ENCODE results near the gene RPS6KA2.

The RPS6KA2 gene

GRCh38 chr6:166567813-166568212 lies 59.2 kb downstream of the RPS6KA2 start:
- Mint-ChIP-seq H3K4me3 (no peak overlapping the region), H3K27ac (no peak overlapping the region), H3K9me3 (no peaks in the 10 kb centered on the region), H3K36me3 (no peaks in the 10 kb centered on the region), H3K27me3 (no peaks in the 10 kb centered on the region), H3K4me1 (no peaks in the 10 kb centered on the region)

DNA sequence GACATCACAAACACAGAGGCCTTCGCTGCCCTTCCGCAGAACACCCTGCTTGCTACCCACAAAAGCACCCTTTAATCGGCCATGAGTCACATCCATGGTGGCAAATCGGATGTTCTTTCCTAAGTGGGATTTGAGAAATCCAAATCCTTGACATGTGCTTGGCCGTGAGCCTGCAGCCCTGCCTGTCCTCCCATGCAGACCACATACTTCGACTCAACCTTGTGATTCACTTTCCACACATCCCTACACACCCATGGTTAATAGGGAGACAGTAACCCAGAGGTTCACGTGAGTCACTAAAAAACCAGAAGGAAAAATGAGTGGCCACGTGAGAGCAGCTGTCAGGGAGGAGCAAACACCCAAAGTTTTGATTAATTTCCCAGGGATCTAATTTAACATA lies 59.9 kb downstream of the RPS6KA2 start:
- no peak overlapping the region for H3K27ac Mint-ChIP-seq
- H3K36me3 Mint-ChIP-seq, result no peaks in the 10 kb centered on the region
- no peak overlapping the region for H3K4me3 Mint-ChIP-seq
- H3K27me3 Mint-ChIP-seq, result no peaks in the 10 kb centered on the region
- H3K9me3 Mint-ChIP-seq, result no peaks in the 10 kb centered on the region
- no peaks in the 10 kb centered on the region for H3K4me1 Mint-ChIP-seq

DNA sequence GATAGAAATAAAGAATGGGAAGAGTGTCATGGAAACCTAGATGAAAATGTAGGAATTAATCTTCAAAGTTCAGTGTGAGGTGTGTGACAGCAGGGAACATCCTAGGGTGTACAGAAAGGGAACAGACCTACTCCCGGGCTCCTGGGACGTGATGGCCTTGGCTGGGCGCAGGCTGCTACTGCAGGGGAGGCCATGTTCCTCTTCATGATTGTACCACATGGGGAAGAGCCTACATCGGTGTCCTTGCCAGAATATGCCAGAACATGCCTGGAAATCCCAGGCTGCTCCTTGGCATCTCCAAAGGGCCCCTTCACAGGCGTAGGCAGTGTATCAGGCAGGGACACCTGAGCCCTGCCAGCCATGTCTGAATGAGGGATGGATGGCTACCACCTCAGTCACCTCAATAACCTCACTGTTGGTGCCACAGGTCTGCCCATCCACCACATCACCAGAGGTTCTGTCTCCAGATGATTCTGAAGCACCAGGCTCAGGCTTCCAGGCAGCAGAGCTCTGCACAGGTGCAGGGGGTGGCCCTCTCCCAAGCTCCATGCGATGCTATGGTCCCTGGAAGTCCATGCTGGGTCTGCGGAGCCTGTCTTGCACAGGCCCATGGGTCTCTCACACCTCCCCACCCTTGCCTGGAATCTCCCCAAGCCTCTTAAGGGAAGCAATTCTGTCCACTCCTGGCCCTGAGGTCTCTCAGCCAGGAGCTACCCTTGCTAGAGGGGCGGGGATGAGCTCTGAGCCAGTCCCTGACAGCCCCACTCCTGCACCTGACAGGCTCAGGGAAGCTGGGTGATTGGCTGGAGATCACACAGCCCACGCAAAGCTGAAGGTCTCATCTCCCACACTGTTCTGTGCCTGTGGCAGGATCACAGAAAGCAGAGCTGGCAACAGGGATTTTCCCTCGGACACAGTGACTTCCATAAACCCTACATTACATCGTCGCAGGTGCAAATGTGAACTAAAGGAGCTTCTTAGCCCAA lies 60.7 kb downstream of the RPS6KA2 start:
- H3K4me1 Mint-ChIP-seq, result no peaks in the 10 kb centered on the region
- H3K27ac Mint-ChIP-seq, result no peak overlapping the region
- peaks cover 1% of the 10 kb centered on the region for H3K36me3 Mint-ChIP-seq
- no peak overlapping the region for H3K4me3 Mint-ChIP-seq
- no peaks in the 10 kb centered on the region for H3K9me3 Mint-ChIP-seq
- no peaks in the 10 kb centered on the region for H3K27me3 Mint-ChIP-seq

DNA sequence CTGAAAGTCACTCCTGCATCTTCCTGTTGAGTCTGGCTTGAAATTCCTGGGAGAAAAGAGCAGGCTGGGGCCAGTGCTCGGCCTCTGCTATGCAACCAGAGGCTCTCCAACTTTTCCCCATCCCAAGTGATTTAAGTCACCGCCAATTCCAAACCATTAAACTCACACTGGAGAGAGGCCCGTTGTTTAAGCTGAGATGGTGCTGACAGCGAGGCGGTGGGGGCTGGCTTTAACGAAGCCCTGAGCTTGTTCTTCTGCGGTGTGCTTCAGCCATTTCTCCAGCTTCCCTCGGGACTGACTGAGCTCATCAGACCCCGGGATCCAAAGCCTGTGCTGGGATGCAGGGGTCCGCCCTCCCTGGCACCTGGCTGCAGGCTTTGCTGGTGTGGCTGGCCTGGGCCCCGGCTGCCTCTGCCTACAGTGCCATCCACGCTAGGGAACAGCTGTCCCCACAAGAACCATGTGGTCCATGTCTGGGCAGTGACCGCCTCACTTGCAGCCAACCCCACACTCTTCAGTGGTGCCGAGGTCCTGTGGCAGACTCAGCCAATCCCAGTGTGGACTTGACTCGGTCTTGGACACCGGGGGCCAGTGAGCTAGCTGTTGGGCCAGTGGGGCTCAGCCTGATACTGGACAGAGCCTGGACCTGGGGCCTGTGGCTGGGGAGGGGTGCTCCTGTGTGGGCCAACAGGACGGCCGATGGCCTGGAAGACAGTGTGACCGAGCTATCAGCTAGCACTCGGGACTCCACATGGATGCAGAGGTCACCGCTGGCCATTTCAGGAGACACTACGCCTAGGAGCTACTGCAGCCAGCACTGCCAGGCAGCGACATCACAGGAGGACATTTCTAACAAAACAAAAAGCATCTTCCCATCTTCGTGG lies 61.7 kb downstream of the RPS6KA2 start:
- peaks cover 1% of the 10 kb centered on the region for H3K36me3 Mint-ChIP-seq
- H3K27ac Mint-ChIP-seq, result no peak overlapping the region
- H3K27me3 Mint-ChIP-seq, result no peaks in the 10 kb centered on the region
- H3K9me3 Mint-ChIP-seq, result no peaks in the 10 kb centered on the region
- no peaks in the 10 kb centered on the region for H3K4me1 Mint-ChIP-seq
- H3K4me3 Mint-ChIP-seq, result no peak overlapping the region

DNA sequence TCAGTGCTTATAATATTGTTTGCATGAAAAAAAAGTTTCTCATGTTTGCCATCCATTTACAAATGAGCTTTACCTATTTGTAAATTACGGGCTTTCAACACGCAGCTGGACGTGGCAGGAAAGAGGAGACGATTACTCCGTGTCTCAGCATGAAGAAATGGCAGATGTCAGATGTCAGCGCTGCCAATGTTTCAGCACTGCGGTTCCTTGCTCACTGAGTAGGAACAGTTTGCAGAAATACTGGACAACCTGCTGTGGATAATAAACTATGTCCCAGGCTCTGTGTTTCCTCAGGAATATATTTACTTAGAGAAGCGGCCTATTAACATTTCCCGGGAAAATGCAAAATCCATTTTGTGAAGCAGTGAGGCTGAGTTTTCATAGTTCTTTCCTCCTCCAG lies 63.2 kb downstream of the RPS6KA2 start:
- H3K36me3 Mint-ChIP-seq, result peaks cover 6% of the 10 kb centered on the region
- no peak overlapping the region for H3K4me3 Mint-ChIP-seq
- H3K27ac Mint-ChIP-seq, result no peak overlapping the region
- H3K27me3 Mint-ChIP-seq, result no peaks in the 10 kb centered on the region
- no peaks in the 10 kb centered on the region for H3K4me1 Mint-ChIP-seq
- H3K9me3 Mint-ChIP-seq, result peaks cover 5% of the 10 kb centered on the region

GRCh38 chr6:166563200-166563599 lies 63.9 kb downstream of the RPS6KA2 start:
- peaks cover 6% of the 10 kb centered on the region for H3K36me3 Mint-ChIP-seq
- H3K9me3 Mint-ChIP-seq, result peaks cover 6% of the 10 kb centered on the region

GRCh38 chr6:166562726-166563125 lies 64.3 kb downstream of the RPS6KA2 start:
- H3K9me3 Mint-ChIP-seq, result peaks cover 6% of the 10 kb centered on the region
- no peaks in the 10 kb centered on the region for H3K4me1 Mint-ChIP-seq
- no peak overlapping the region for H3K27ac Mint-ChIP-seq
- H3K27me3 Mint-ChIP-seq, result no peaks in the 10 kb centered on the region
- H3K4me3 Mint-ChIP-seq, result no peak overlapping the region
- H3K36me3 Mint-ChIP-seq, result peaks cover 6% of the 10 kb centered on the region

More at GRCh38 chr6:166563200-166563599, 63.9 kb downstream of the RPS6KA2 start:
- H3K27me3 Mint-ChIP-seq, result no peaks in the 10 kb centered on the region
- H3K27ac Mint-ChIP-seq, result no peak overlapping the region
- no peak overlapping the region for H3K4me3 Mint-ChIP-seq
- H3K4me1 Mint-ChIP-seq, result no peaks in the 10 kb centered on the region

GRCh38 chr6:166561771-166562359 lies 65.2 kb downstream of the RPS6KA2 start:
- no peak overlapping the region for H3K4me3 Mint-ChIP-seq
- H3K27me3 Mint-ChIP-seq, result peaks cover 2% of the 10 kb centered on the region
- H3K36me3 Mint-ChIP-seq, result peaks cover 6% of the 10 kb centered on the region
- H3K4me1 Mint-ChIP-seq, result peaks cover 6% of the 10 kb centered on the region
- H3K9me3 Mint-ChIP-seq, result peaks cover 6% of the 10 kb centered on the region
- no peak overlapping the region for H3K27ac Mint-ChIP-seq

GRCh38 chr6:166560222-166560621 lies 66.8 kb downstream of the RPS6KA2 start:
- Mint-ChIP-seq H3K4me1 (peaks cover 6% of the 10 kb centered on the region), H3K9me3 (peaks cover 6% of the 10 kb centered on the region), H3K27me3 (peaks cover 2% of the 10 kb centered on the region), H3K36me3 (peaks cover 6% of the 10 kb centered on the region), H3K4me3 (no peak overlapping the region), H3K27ac (no peak overlapping the region)

DNA sequence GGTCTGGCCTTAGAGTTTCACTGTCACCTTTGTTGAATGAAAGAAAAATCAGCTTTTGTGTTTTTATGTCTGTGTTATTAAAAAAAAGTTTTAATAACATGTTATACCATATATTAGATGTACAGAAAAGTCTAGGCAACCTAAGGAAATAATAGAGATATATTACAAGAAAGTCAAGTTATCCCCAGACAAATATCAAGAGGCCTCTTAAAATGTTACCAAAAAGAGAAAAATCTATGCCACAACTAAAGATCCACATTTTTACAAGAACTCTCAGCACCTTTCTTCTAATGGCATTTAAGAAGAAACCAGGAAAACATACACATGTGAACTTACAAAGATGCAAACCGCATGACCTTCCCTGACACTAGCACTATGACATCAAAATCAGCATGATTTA lies 67.4 kb downstream of the RPS6KA2 start:
- Mint-ChIP-seq H3K9me3 (peaks cover 6% of the 10 kb centered on the region), H3K27me3 (peaks cover 2% of the 10 kb centered on the region), H3K4me1 (peaks cover 6% of the 10 kb centered on the region), H3K4me3 (no peak overlapping the region), H3K36me3 (peaks cover 6% of the 10 kb centered on the region), H3K27ac (no peak overlapping the region)

GRCh38 chr6:166559211-166559610 lies 67.8 kb downstream of the RPS6KA2 start:
- Mint-ChIP-seq H3K27me3 (peaks cover 2% of the 10 kb centered on the region), H3K27ac (no peak overlapping the region), H3K4me3 (no peak overlapping the region), H3K9me3 (peaks cover 6% of the 10 kb centered on the region), H3K4me1 (peaks cover 6% of the 10 kb centered on the region), H3K36me3 (peaks cover 6% of the 10 kb centered on the region)

GRCh38 chr6:166558156-166559005 lies 68.7 kb downstream of the RPS6KA2 start:
- Mint-ChIP-seq H3K27ac (no peak overlapping the region), H3K4me1 (peaks cover 6% of the 10 kb centered on the region), H3K9me3 (peaks cover 6% of the 10 kb centered on the region), H3K27me3 (peaks cover 2% of the 10 kb centered on the region), H3K36me3 (peaks cover 6% of the 10 kb centered on the region), H3K4me3 (no peak overlapping the region)

DNA sequence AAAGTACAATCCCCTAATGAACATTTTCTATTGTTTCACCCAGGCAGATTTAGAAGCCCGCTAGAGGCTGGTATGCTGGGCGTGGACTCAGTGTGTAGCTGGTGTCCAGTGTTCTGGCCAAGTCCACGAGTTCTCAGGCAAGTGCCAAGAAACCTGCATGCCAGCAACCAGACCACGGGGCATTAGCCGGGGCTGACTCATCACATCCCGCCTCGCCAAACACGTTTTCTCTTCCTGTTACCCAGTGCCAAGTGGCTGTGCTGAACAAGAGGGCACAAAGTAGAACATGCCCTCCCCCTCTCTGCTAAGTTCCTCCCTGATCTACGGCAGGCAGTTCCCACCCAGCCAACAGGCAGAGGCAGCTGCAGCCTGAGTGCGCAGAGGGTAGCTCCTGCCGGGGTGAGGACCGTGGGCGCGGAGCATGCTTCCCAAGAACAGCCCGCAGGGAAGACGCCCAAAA lies 70.2 kb downstream of the RPS6KA2 start:
- Mint-ChIP-seq H3K9me3 (peaks cover 6% of the 10 kb centered on the region), H3K27me3 (peaks cover 2% of the 10 kb centered on the region), H3K27ac (no peak overlapping the region), H3K4me1 (peaks cover 6% of the 10 kb centered on the region), H3K4me3 (no peak overlapping the region), H3K36me3 (peaks cover 6% of the 10 kb centered on the region)

GRCh38 chr6:166556336-166556735 lies 70.7 kb downstream of the RPS6KA2 start:
- peaks cover 5% of the 10 kb centered on the region for H3K36me3 Mint-ChIP-seq
- peaks cover 6% of the 10 kb centered on the region for H3K9me3 Mint-ChIP-seq
- H3K4me1 Mint-ChIP-seq, result peaks cover 6% of the 10 kb centered on the region
- H3K27ac Mint-ChIP-seq, result no peak overlapping the region
- H3K4me3 Mint-ChIP-seq, result no peak overlapping the region
- H3K27me3 Mint-ChIP-seq, result peaks cover 2% of the 10 kb centered on the region

DNA sequence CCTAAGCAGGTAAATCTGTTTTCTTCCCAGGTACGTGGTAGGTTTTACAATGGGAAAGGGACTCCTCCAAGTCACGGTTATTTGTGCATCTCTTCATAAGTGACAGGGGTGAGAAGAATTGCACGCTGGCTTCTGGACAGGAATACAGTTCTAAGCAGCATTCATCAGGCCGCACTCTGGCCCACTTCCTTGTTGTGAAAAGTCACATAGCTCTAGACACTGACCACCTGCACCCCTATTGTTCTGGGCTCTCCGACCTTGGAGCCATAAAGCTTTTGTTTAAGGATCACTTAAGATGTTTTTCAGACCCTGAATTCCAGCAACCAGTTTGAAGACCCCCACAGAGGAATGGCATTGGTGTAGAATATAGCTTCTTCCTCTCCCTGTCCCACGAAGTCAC lies 72.0 kb downstream of the RPS6KA2 start:
- H3K9me3 Mint-ChIP-seq, result peaks cover 10% of the 10 kb centered on the region

More for the DNA sequence above, 72.0 kb downstream of the RPS6KA2 start:
- H3K36me3 Mint-ChIP-seq, result peaks cover 5% of the 10 kb centered on the region
- H3K4me3 Mint-ChIP-seq, result no peak overlapping the region
- H3K4me1 Mint-ChIP-seq, result peaks cover 6% of the 10 kb centered on the region
- H3K27me3 Mint-ChIP-seq, result peaks cover 2% of the 10 kb centered on the region
- H3K27ac Mint-ChIP-seq, result no peak overlapping the region
